Measurements from ENCODE around the gene VWF. TPM values are rescaled to one million over a fixed set of nuclear protein-coding genes. Genes with fewer than 3 reads are reported as not detected.
A peak's percentile ranks its signal among the peaks of the same experiment; 100 is the strongest.

VWF gene
- total RNA-seq, 4 donors from 2014 or later = 163 to 367 (median 253) TPM

- no peak for DNase-seq (ENCODE audit: extremely low spot score)
- intact Hi-C loops (cut with DNase I) = no loop called here
- Histone ChIP-seq H3K9me3 (no peaks in the 10 kb centered on the region), H3K4me1 (peaks cover 21 to 26% (median 24%) of the 10 kb centered on the region in 4 donors), H3K27ac (replicated peaks in 1 of 4) (peak overlapping the region; percentile 38 to 75 (median 59)), H3K36me3 (no peaks in the 10 kb centered on the region), H3K4me3 (no peak overlapping the region), H3K27me3 (no peaks in the 10 kb centered on the region)
- 45% methylated on average over 17 of the region's 17 CpGs for WGBS
- no peak for TF ChIP-seq EP300 (IDR thresholded peaks at IDR 0.05)
- peak; percentile 53 to 74 for TF ChIP-seq POLR2AphosphoS5 (IDR thresholded peaks at IDR 0.05)
- TF ChIP-seq CTCF (IDR thresholded peaks at IDR 0.05) = no peak
Observed at GRCh38 chr12:6167327-6168280, 43.1 kb upstream of the VWF start.

GRCh38 chr12:6166808-6167207, 42.3 kb upstream of the VWF start:
- Histone ChIP-seq H3K36me3 (no peaks in the 10 kb centered on the region), H3K27me3 (no peaks in the 10 kb centered on the region), H3K27ac (replicated peaks in 1 of 4) (peak overlapping the region; percentile 38 to 75 (median 59)), H3K4me3 (no peak overlapping the region), H3K9me3 (no peaks in the 10 kb centered on the region), H3K4me1 (peaks cover 19 to 25% (median 22%) of the 10 kb centered on the region in 4 donors)
- intact Hi-C loops (cut with DNase I) = no loop called here
- TF ChIP-seq EP300 (IDR thresholded peaks at IDR 0.05) (no peak), CTCF (IDR thresholded peaks at IDR 0.05) (no peak)
- DNase-seq (ENCODE audit: extremely low spot score) = no peak
- WGBS = 79% methylated on average over 6 of the region's 6 CpGs

- H3K27ac ChIP-seq (replicated peaks in 1 of 4) = no peak overlapping the region
- TF ChIP-seq CTCF (IDR thresholded peaks at IDR 0.05) (no peak), POLR2AphosphoS5 (IDR thresholded peaks at IDR 0.05) (no peak), POLR2A (IDR thresholded peaks at IDR 0.05; ENCODE audit: low read depth) (no peak), EP300 (IDR thresholded peaks at IDR 0.05) (no peak)
- H3K4me1 ChIP-seq = peaks cover 29 to 35% (median 32%) of the 10 kb centered on the region in 4 donors
- intact Hi-C loops (cut with DNase I) = no loop called here
- H3K27me3 ChIP-seq = no peaks in the 10 kb centered on the region
- H3K36me3 ChIP-seq = no peaks in the 10 kb centered on the region
- 53% methylated on average over 2 of the region's 2 CpGs for WGBS
- DNase-seq (ENCODE audit: extremely low spot score) = no peak
- no peaks in the 10 kb centered on the region for H3K9me3 ChIP-seq
- no peak overlapping the region for H3K4me3 ChIP-seq
Observed at GRCh38 chr12:6165395-6165794, 40.9 kb upstream of the VWF start.

- TF ChIP-seq CTCF (IDR thresholded peaks at IDR 0.05) (no peak), POLR2AphosphoS5 (IDR thresholded peaks at IDR 0.05) (no peak), POLR2A (IDR thresholded peaks at IDR 0.05; ENCODE audit: low read depth) (no peak), EP300 (IDR thresholded peaks at IDR 0.05) (no peak)
- intact Hi-C loops (cut with DNase I) = no loop called here
- 88% methylated on average over 7 of the region's 8 CpGs for WGBS
Observed at GRCh38 chr12:6163416-6164060, 39.1 kb upstream of the VWF start.

More at GRCh38 chr12:6163416-6164060, 39.1 kb upstream of the VWF start:
- no peaks in the 10 kb centered on the region for H3K9me3 ChIP-seq
- no peaks in the 10 kb centered on the region for H3K27me3 ChIP-seq
- H3K4me1 ChIP-seq = peaks cover 28 to 35% (median 32%) of the 10 kb centered on the region in 4 donors
- no peak for DNase-seq (ENCODE audit: extremely low spot score)
- H3K27ac ChIP-seq (replicated peaks in 1 of 4) = no peak overlapping the region
- H3K36me3 ChIP-seq = no peaks in the 10 kb centered on the region
- H3K4me3 ChIP-seq = no peak overlapping the region
